Keratinocyte (primary cell): ENCODE data around the gene MNAT1. TPM values are rescaled to one million over a fixed set of nuclear protein-coding genes. Genes with fewer than 3 reads are reported as not detected.

Source experiments
- DNase-seq: peaks from one replicate; pipeline ENCODE4 v3.0.0-alpha.2; 2011; ENCODE audit warnings: low read depth, missing footprints, low spot score
- FAIRE-seq: peaks from 2 replicates; lab custom pipeline; 2011; peaks lifted over from hg19 to GRCh38; lab: Jason Lieb, UNC
- H2AFZ ChIP-seq: 2 replicates; pipeline ENCODE4 v1.6.0; 2012; ENCODE audit warnings: low read length, control low read depth, inconsistent platforms; ENCODE audit not compliant: control insufficient read depth
- H3K27ac ChIP-seq: 2 replicates; pipeline ENCODE4 v1.5.1; 2011; ENCODE audit warnings: low read length; ENCODE audit not compliant: control insufficient read depth, insufficient read depth
- H3K27me3 ChIP-seq: 3 replicates; pipeline ENCODE4 v1.6.0; 2011; ENCODE audit warnings: low read length; ENCODE audit not compliant: control insufficient read depth, insufficient read depth; ENCODE audit errors: extremely low read depth
- H3K36me3 ChIP-seq, 2 experiments: 2 replicates in 1 of 2; 3 replicates in 1 of 2; pipeline ENCODE4 v1.5.1; 2011; ENCODE audit warnings: low read length in 2 of 2, mild to moderate bottlenecking in 1 of 2; ENCODE audit not compliant: control insufficient read depth in 2 of 2, insufficient read depth in 2 of 2; ENCODE audit errors: extremely low read depth in 1 of 2
- H3K4me1 ChIP-seq: 3 replicates; pipeline ENCODE4 v1.5.1; 2011; ENCODE audit warnings: low read length; ENCODE audit not compliant: control insufficient read depth, insufficient read depth; ENCODE audit errors: extremely low read depth
- H3K4me2 ChIP-seq: 3 replicates; pipeline ENCODE4 v1.6.0; 2011; ENCODE audit warnings: low read depth, low read length; ENCODE audit not compliant: control insufficient read depth, insufficient read depth; ENCODE audit errors: extremely low read depth
- H3K4me3 ChIP-seq, 3 experiments: fragments of 200-600 bp in 1 of 3; sonication (generic) in 1 of 3; 2 replicates in 2 of 3; 3 replicates in 1 of 3; pipeline ENCODE4 v1.5.1; 2011 to 2016; ENCODE audit warnings: low read length in 3 of 3, mild to moderate bottlenecking in 3 of 3, control low read depth in 2 of 3, inconsistent platforms in 1 of 3, low read depth in 1 of 3, mixed read lengths in 1 of 3, mixed run types in 1 of 3, moderate library complexity in 1 of 3; ENCODE audit not compliant: control insufficient read depth in 2 of 3, insufficient read depth in 2 of 3; ENCODE audit errors: extremely low read depth in 1 of 3
- H3K79me2 ChIP-seq: 2 replicates; pipeline ENCODE4 v1.6.0; 2012; ENCODE audit warnings: low read length; ENCODE audit not compliant: control insufficient read depth, insufficient read depth
- H3K9ac ChIP-seq: 3 replicates; pipeline ENCODE4 v1.6.0; 2011; ENCODE audit warnings: low read length; ENCODE audit not compliant: control insufficient read depth, insufficient read depth; ENCODE audit errors: extremely low read depth
- H3K9me1 ChIP-seq: 3 replicates; pipeline ENCODE4 v1.6.0; 2011; ENCODE audit warnings: low read length; ENCODE audit not compliant: control insufficient read depth, insufficient read depth; ENCODE audit errors: extremely low read depth
- H3K9me3 ChIP-seq: 2 replicates; pipeline ENCODE4 v1.5.1; 2012; ENCODE audit warnings: low read depth, low read length; ENCODE audit not compliant: control insufficient read depth
- H4K20me1 ChIP-seq: 3 replicates; pipeline ENCODE4 v1.6.0; 2011; ENCODE audit warnings: low read length; ENCODE audit not compliant: control insufficient read depth, insufficient read depth; ENCODE audit errors: extremely low read depth
- CTCF ChIP-seq, 3 experiments: IDR thresholded peaks in 1 of 3; conservative IDR thresholded peaks in 1 of 3; optimal IDR thresholded peaks in 1 of 3; 2 replicates in 2 of 3; 3 replicates in 1 of 3; pipeline versions ENCODE3 to v1.5.1; 2011; ENCODE audit warnings: low read length in 3 of 3, mild to moderate bottlenecking in 3 of 3, moderate library complexity in 2 of 3, control low read depth in 1 of 3, inconsistent platforms in 1 of 3; ENCODE audit not compliant: insufficient read depth in 2 of 3; ENCODE audit errors: extremely low read depth in 1 of 3
- EZH2 ChIP-seq: IDR thresholded peaks from one replicate; pipeline ENCODE4 v1.6.1; 2012; ENCODE audit warnings: inconsistent platforms, mild to moderate bottlenecking, low read length, moderate library complexity
- dilution Hi-C: fragments of 300-500 bp; cut with MboI; formaldehyde crosslinking; loops from one replicate; pipeline ENCODE4 v1.7.0; 2020; ENCODE audit warnings: low sequenced_read_pairs; ENCODE audit not compliant: extremely low pct_ligation_motif_present
- polyA plus RNA-seq, 5 experiments: library from polyadenylated mRNA; depleted of rRNA in 3 of 5; stranded (reverse) in 3 of 5; stranded (forward) in 1 of 5; unstranded in 1 of 5; fragments of >200 nt; gene quantifications; 1 replicate in 1 of 5; 2 replicates in 3 of 5; 3 replicates in 1 of 5; pipeline versions ENCODE4 v1.2.1 to v1.2.3, GENCODE V29; 2011 to 2012; ENCODE audit warnings: missing spikeins in 2 of 5, low read depth in 1 of 5, low replicate concordance in 1 of 5

The MNAT1 gene
- polyA plus RNA-seq, 1 donor (not counting 4 experiments of a cell fraction or from before 2014, with no cell fraction given) = 79.5 TPM

GRCh38 chr14:60861545-60862140 is 127.1 kb downstream of the MNAT1 start:
- dilution Hi-C loops = no loop called here
- H3K4me1 ChIP-seq = no peaks in the 10 kb centered on the region
- no peaks in the 10 kb centered on the region for H3K9me1 ChIP-seq
- H3K4me3 ChIP-seq = no peak overlapping the region
- H3K79me2 ChIP-seq = no peaks in the 10 kb centered on the region
- H3K27me3 ChIP-seq = no peaks in the 10 kb centered on the region
- FAIRE-seq = no peak
- no peaks in the 10 kb centered on the region for H3K9me3 ChIP-seq
- no peak overlapping the region for H3K27ac ChIP-seq
- H3K4me2 ChIP-seq = no peak overlapping the region
- TF ChIP-seq EZH2 (no peak), CTCF (optimal IDR thresholded peaks at IDR 0.05 in 1 of 3, IDR thresholded peaks at IDR 0.05 in 1 of 3, conservative IDR thresholded peaks at IDR 0.05 in 1 of 3; ENCODE audit: extremely low read depth in 1 of 3, insufficient read depth in 2 of 3, low read length in 3 of 3) (no peak)
- H2AFZ ChIP-seq = no peak overlapping the region
- no peak overlapping the region for H3K9ac ChIP-seq
- no peaks in the 10 kb centered on the region for H3K36me3 ChIP-seq
- no peaks in the 10 kb centered on the region for H4K20me1 ChIP-seq
- no peak for DNase-seq

- no peak overlapping the region for H3K27ac ChIP-seq
Measured at GRCh38 chr14:60862283-60862682, 127.7 kb downstream of the MNAT1 start.

More at GRCh38 chr14:60862283-60862682, 127.7 kb downstream of the MNAT1 start:
- no peak for DNase-seq
- Histone ChIP-seq H3K9me1 (no peaks in the 10 kb centered on the region), H3K27me3 (no peaks in the 10 kb centered on the region), H3K4me3 (no peak overlapping the region), H3K4me1 (no peaks in the 10 kb centered on the region), H3K79me2 (no peaks in the 10 kb centered on the region), H2AFZ (no peak overlapping the region), H3K36me3 (no peaks in the 10 kb centered on the region), H4K20me1 (no peaks in the 10 kb centered on the region), H3K4me2 (no peak overlapping the region), H3K9ac (no peak overlapping the region), H3K9me3 (no peaks in the 10 kb centered on the region)
- dilution Hi-C loops = no loop called here
- TF ChIP-seq EZH2 = no peak
- no peak for TF ChIP-seq CTCF (optimal IDR thresholded peaks at IDR 0.05 in 1 of 3, IDR thresholded peaks at IDR 0.05 in 1 of 3, conservative IDR thresholded peaks at IDR 0.05 in 1 of 3; ENCODE audit: extremely low read depth in 1 of 3, insufficient read depth in 2 of 3, low read length in 3 of 3)
- FAIRE-seq = no peak
